Gastroesophageal sphincter (tissue), 3 donors: Measurements from ENCODE around the gene COL19A1.
"Not testable (repeated sequence)": the region's sequence is repeated elsewhere in the genome, so short reads cannot be mapped to it uniquely, and the experiment has no call there.

Source experiments
- EP300 ChIP-seq: sonication (generic); formaldehyde crosslinking; IDR thresholded peaks from one replicate; pipeline ENCODE4 v1.6.1; 2017; ENCODE audit warnings: antibody characterized with exemption, mild to moderate bottlenecking
- POLR2A ChIP-seq, 2 donors: fragments of 450-650 bp; IDR thresholded peaks; one replicate each; pipeline ENCODE4 v1.6.1; 2017; ENCODE audit warnings: antibody characterized with exemption in 2 of 2, mild to moderate bottlenecking in 2 of 2, moderate library complexity in 1 of 2
- TF ChIP-seq, protein P1 (sequence below), 4 experiments: fragments of 200-600 bp in 2 of 4; fragments of 450-650 bp in 2 of 4; sonication (generic) in 1 of 4; IDR thresholded peaks; one replicate each; pipeline ENCODE4 v1.5.1; 2017 to 2019; ENCODE audit warnings: antibody characterized with exemption in 4 of 4, mild to moderate bottlenecking in 2 of 4, moderate library complexity in 2 of 4

DNA sequence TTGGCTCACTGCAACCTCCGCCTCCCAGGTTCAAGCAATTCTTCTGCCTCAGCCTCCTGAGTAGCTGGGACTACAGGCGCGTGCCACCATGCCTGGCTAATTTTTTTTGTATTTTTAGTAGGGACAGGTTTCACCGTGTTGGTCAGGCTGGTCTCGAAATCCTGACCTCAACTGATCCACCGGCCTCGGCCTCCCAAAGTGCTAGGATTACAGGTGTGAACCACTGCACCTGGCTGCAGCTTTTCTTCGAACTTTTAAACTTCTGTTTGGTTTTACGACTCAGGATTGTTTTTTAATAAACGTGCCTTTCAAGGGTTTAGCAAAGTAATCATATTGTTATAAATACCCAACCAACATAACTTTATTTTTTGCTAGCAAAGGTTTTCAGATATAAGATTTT lies 156.8 kb downstream of the COL19A1 start:
- TF ChIP-seq, protein P1, sequence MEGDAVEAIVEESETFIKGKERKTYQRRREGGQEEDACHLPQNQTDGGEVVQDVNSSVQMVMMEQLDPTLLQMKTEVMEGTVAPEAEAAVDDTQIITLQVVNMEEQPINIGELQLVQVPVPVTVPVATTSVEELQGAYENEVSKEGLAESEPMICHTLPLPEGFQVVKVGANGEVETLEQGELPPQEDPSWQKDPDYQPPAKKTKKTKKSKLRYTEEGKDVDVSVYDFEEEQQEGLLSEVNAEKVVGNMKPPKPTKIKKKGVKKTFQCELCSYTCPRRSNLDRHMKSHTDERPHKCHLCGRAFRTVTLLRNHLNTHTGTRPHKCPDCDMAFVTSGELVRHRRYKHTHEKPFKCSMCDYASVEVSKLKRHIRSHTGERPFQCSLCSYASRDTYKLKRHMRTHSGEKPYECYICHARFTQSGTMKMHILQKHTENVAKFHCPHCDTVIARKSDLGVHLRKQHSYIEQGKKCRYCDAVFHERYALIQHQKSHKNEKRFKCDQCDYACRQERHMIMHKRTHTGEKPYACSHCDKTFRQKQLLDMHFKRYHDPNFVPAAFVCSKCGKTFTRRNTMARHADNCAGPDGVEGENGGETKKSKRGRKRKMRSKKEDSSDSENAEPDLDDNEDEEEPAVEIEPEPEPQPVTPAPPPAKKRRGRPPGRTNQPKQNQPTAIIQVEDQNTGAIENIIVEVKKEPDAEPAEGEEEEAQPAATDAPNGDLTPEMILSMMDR (IDR thresholded peaks at IDR 0.05), result not testable (repeated sequence)
- TF ChIP-seq POLR2A (IDR thresholded peaks at IDR 0.05); EP300: not testable (repeated sequence)
